Transverse colon (tissue), 4 donors: ENCODE data around the gene PACS2.

ENCODE experiments used
- CTCF ChIP-seq, 5 experiments: fragments of 200-600 bp in 3 of 5; fragments of 450-650 bp in 2 of 5; sonication (generic) in 3 of 5; IDR thresholded peaks; 1 replicate in 2 of 5; 2 replicates in 3 of 5; pipeline ENCODE4 v1.5.1; 2016 to 2017; ENCODE audit warnings: antibody characterized with exemption in 5 of 5, inconsistent platforms in 3 of 5, mild to moderate bottlenecking in 2 of 5, moderate library complexity in 1 of 5
- POLR2A ChIP-seq: fragments of 450-650 bp; IDR thresholded peaks from one replicate; pipeline ENCODE4 v1.6.1; 2016; ENCODE audit warnings: antibody characterized with exemption, mild to moderate bottlenecking, moderate library complexity
- POLR2AphosphoS5 ChIP-seq, 3 donors: sonication (generic); formaldehyde crosslinking; IDR thresholded peaks; one replicate each; pipeline ENCODE4 v1.6.1; 2016; ENCODE audit warnings: antibody characterized with exemption in 3 of 3

- TF ChIP-seq CTCF (IDR thresholded peaks at IDR 0.05): no peak
- no peak for TF ChIP-seq POLR2AphosphoS5 (IDR thresholded peaks at IDR 0.05)
- no peak for TF ChIP-seq POLR2A
Measured at GRCh38 chr14:105271224-105271890, 43.2 kb upstream of the PACS2 start.
